GM12878 (cell line): ENCODE results near the gene DNAH3. TPM values are rescaled to one million over a fixed set of nuclear protein-coding genes. Genes with fewer than 3 reads are reported as not detected.

ENCODE experiments used
- ATAC-seq: fragments of 200-7000 bp; cut with Tn5 transposase; 3 replicates; pipeline ENCODE4 v1.9.1; 2020; ENCODE audit warnings: mild to moderate bottlenecking, moderate library complexity
- BruUV-seq: library from RNA; stranded (reverse); fragments of 400-500 nt; replicated peaks from 2 replicates; lab custom pipeline; 2021; lab: Mats Ljungman, UMichigan
- CTCF ChIA-PET: fragments of 300-600 bp; sonication (Branson Sonifier 250); formaldehyde crosslinking; extraction: SDS; loops from one replicate; lab custom pipeline; 2021; ENCODE audit warnings: inconsistent platforms; lab: Yijun Ruan, JAX
- POLR2A ChIA-PET: fragments of 350-600 bp; formaldehyde crosslinking; extraction: SDS; loops from one replicate; lab custom pipeline; 2021; ENCODE audit warnings: inconsistent platforms; lab: Charles Lee
- RAD21 ChIA-PET: fragments of 300-600 bp; sonication (Branson Sonifier 250); formaldehyde crosslinking; loops from one replicate; lab custom pipeline; 2023; ENCODE audit warnings: antibody characterized with exemption; ENCODE audit not compliant: unreplicated experiment; lab: Charles Lee
- SMC1A ChIA-PET: fragments of 300-600 bp; sonication (Branson Sonifier 250); formaldehyde crosslinking; loops from one replicate; lab custom pipeline; 2023; ENCODE audit not compliant: unreplicated experiment, uncharacterized antibody; lab: Charles Lee
- DNase-seq: peaks from one replicate; pipeline ENCODE4 v3.0.0-alpha.2; 2011; ENCODE audit warnings: low read depth, low spot score
- FAIRE-seq: peaks from 3 replicates; lab custom pipeline; 2011; peaks lifted over from hg19 to GRCh38; lab: Jason Lieb, UNC
- H2AFZ ChIP-seq: 2 replicates; pipeline ENCODE4 v1.6.0; 2011; ENCODE audit warnings: low read depth, low read length, control low read depth; ENCODE audit not compliant: control insufficient read depth
- H3K27ac ChIP-seq: 2 replicates; pipeline ENCODE4 v1.5.1; 2011; ENCODE audit warnings: control low read depth; ENCODE audit not compliant: control insufficient read depth, insufficient read depth
- H3K27me3 ChIP-seq, 2 experiments: replicated peaks in 1 of 2; 2 replicates each; pipeline versions ENCODE4 v1.6.0 to v1.6.1; 2011; ENCODE audit warnings: low read length in 1 of 2; ENCODE audit not compliant: control insufficient read depth in 2 of 2, insufficient read depth in 2 of 2
- H3K36me3 ChIP-seq, 2 experiments: 2 replicates each; pipeline ENCODE4 v1.5.1; 2011; ENCODE audit warnings: low read length in 1 of 2; ENCODE audit not compliant: control insufficient read depth in 2 of 2, insufficient read depth in 2 of 2
- H3K4me1 ChIP-seq: 2 replicates; pipeline ENCODE4 v1.6.1; 2011; ENCODE audit warnings: mild to moderate bottlenecking, low read length, moderate library complexity, mixed read lengths; ENCODE audit not compliant: control insufficient read depth, insufficient read depth
- H3K4me2 ChIP-seq: 2 replicates; pipeline ENCODE4 v1.6.0; 2011; ENCODE audit warnings: control low read depth; ENCODE audit not compliant: control insufficient read depth, insufficient read depth
- H3K4me3 ChIP-seq: fragments of 200-600 bp; sonication (generic); 2 replicates; pipeline ENCODE4 v1.5.1; 2016
- H3K79me2 ChIP-seq: 2 replicates; pipeline ENCODE4 v1.6.0; 2011; ENCODE audit warnings: low read length; ENCODE audit not compliant: control insufficient read depth, insufficient read depth
- H3K9ac ChIP-seq: 2 replicates; pipeline ENCODE4 v1.8.0; 2011; ENCODE audit warnings: low read length, control low read depth, mixed read lengths; ENCODE audit not compliant: control insufficient read depth, insufficient read depth
- H3K9me3 ChIP-seq: replicated peaks from 3 replicates; pipeline ENCODE4 v1.5.1; 2011; ENCODE audit warnings: mild to moderate bottlenecking, low read length; ENCODE audit not compliant: control insufficient read depth, insufficient read depth
- H4K20me1 ChIP-seq: 2 replicates; pipeline ENCODE4 v1.6.0; 2011; ENCODE audit not compliant: control insufficient read depth, insufficient read depth
- BACH1 ChIP-seq: fragments of 450-650 bp; IDR thresholded peaks from 2 replicates; pipeline ENCODE4 v1.6.1; 2017; ENCODE audit warnings: mild to moderate bottlenecking, borderline replicate concordance
- RUNX3 ChIP-seq: IDR thresholded peaks from 2 replicates; pipeline ENCODE4 v1.6.1; 2012; ENCODE audit warnings: low read length, inconsistent platforms
- SIN3A ChIP-seq: IDR thresholded peaks from 2 replicates; pipeline ENCODE4 v1.6.1; 2012; ENCODE audit warnings: low read depth, low read length, improper control_type of control experiment
- SMARCA5 ChIP-seq: fragments of 450-650 bp; IDR thresholded peaks from 2 replicates; pipeline ENCODE4 v1.6.1; 2017; ENCODE audit warnings: mild to moderate bottlenecking
- TAF1 ChIP-seq: IDR thresholded peaks from 2 replicates; pipeline ENCODE4 v1.6.1; 2011; ENCODE audit warnings: mild to moderate bottlenecking, low read depth, low read length, borderline replicate concordance
- ZNF207 ChIP-seq: fragments of 450-650 bp; IDR thresholded peaks from 2 replicates; pipeline ENCODE4 v1.6.1; 2014; ENCODE audit warnings: antibody characterized with exemption, mild to moderate bottlenecking, borderline replicate concordance
- ZSCAN29 ChIP-seq: fragments of 450-650 bp; IDR thresholded peaks from 2 replicates; pipeline ENCODE4 v1.6.1; 2017; ENCODE audit warnings: mild to moderate bottlenecking, moderate library complexity
- WGBS: methylation state at CpG from one replicate; pipeline ENCODE4 v1.1.6; 2016; ENCODE audit warnings: low lambda C conversion rate; ENCODE audit not compliant: insufficient replicate concordance, insufficient coverage; ENCODE audit errors: missing lambda C conversion rate; 5-methylcytosine and 5-hydroxymethylcytosine counted together
- in situ Hi-C: fragments of 300-500 bp; cut with MboI; formaldehyde crosslinking; loops from 9 replicates; pipeline ENCODE4 v1.14.3; 2018; ENCODE audit warnings: mixed read lengths
- intact Hi-C: fragments of 100-400 bp; cut with micrococcal nuclease; formaldehyde crosslinking; loops from one replicate; pipeline ENCODE4 v1.14.2; 2022; ENCODE audit not compliant: unreplicated experiment
- polyA plus RNA-seq, 11 experiments: library from polyadenylated mRNA; depleted of rRNA in 4 of 11; unstranded in 6 of 11; stranded (reverse) in 5 of 11; fragments of >200 nt; fragmentation: Nextera tagmentation in 4 of 11; fragmentation: Illumina TruSeq in 1 of 11; extraction: Ambion mirVana in 4 of 11; extraction: Trizol in 1 of 11; gene quantifications; 1 replicate in 1 of 11; 2 replicates in 10 of 11; pipeline versions ENCODE4 v1.2.1 to v1.2.3, GENCODE V29; 2011 to 2016; ENCODE audit warnings: inconsistent platforms in 2 of 11, missing spikeins in 2 of 11, low read depth in 1 of 11
- total RNA-seq, 4 experiments: library from RNA; depleted of rRNA in 3 of 4; stranded (reverse); fragments of >200 nt in 3 of 4; fragmentation: Illumina TruSeq in 1 of 4; extraction: Trizol in 1 of 4; gene quantifications; 2 replicates each; pipeline versions ENCODE4 v1.2.1 to v1.2.3, GENCODE V29; 2013 to 2021
- TF ChIP-seq, protein P1 (sequence below): fragments of 450-650 bp; IDR thresholded peaks from 2 replicates; pipeline ENCODE4 v1.6.1; 2014; ENCODE audit warnings: mild to moderate bottlenecking
- TF ChIP-seq, protein P2 (sequence below): IDR thresholded peaks from 2 replicates; pipeline ENCODE4 v1.6.1; 2012; ENCODE audit warnings: low read depth, low read length, improper control_type of control experiment

DNAH3 gene
- total and polyA plus RNA-seq, 10 of the 15 experiments (the other 5 are each of a cell fraction or from before 2014, with no cell fraction given), result under 0.01 to 0.04 (median 0.04) TPM; not detected in 5

DNA sequence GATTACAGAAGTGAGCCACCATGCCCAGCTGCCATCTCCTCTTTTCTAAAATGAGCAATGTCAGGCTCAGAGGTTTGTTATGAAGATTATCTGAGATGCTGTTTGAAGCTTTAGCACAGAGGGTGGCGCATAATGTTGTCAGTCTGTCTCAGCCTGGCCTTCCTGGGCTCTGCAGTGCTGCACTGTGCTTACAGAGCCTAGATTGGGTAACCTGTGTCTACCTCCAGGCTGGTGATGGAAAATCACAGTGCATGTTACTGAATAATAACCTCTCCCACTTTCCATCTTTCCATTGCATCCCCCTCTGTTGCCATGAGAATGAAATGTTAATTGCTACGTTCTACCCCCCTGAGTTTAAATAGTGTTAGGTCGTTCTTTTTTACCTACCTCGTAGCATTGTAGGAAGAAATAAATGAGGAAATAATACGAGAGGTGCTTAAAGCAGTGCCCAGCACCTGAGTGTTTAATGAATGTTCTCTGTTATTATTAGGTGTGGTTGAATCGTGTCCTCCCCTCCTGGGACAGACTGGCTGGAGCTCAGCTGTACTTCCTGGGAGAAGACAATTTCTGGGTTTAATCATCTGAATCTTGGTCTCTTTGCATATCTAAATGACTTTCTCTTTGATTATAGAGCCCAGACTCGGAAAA lies 14.0 kb upstream of the DNAH3 start:
- BruUV-seq, result no TSS peak
- ATAC-seq (no peak), DNase-seq (no peak), FAIRE-seq (no peak)
- RAD21 ChIA-PET, result no interaction called here
- SMC1A ChIA-PET, result interaction anchor here (1.7 kb wide), 1 partner anchor 9 kb away, joined by 4 read pairs; no protein-coding TSS in a partner anchor
- intact Hi-C loops (no loop called here), in situ Hi-C loops (no loop called here)
- Histone ChIP-seq H3K4me2 (no peak overlapping the region), H3K9ac (no peak overlapping the region), H2AFZ (no peak overlapping the region), H3K9me3 (no peaks in the 10 kb centered on the region), H3K36me3 (no peaks in the 10 kb centered on the region; a peak in 3 of 4 replicates), H4K20me1 (no peaks in the 10 kb centered on the region), H3K27ac (no peak overlapping the region), H3K4me1 (no peaks in the 10 kb centered on the region), H3K27me3 (no peaks in the 10 kb centered on the region), H3K4me3 (no peak overlapping the region), H3K79me2 (no peaks in the 10 kb centered on the region)
- 94% methylated on average over 7 of the region's 7 CpGs for whole genome bisulfite sequencing
- CTCF ChIA-PET, result no interaction called here
- TF ChIP-seq, protein P1, sequence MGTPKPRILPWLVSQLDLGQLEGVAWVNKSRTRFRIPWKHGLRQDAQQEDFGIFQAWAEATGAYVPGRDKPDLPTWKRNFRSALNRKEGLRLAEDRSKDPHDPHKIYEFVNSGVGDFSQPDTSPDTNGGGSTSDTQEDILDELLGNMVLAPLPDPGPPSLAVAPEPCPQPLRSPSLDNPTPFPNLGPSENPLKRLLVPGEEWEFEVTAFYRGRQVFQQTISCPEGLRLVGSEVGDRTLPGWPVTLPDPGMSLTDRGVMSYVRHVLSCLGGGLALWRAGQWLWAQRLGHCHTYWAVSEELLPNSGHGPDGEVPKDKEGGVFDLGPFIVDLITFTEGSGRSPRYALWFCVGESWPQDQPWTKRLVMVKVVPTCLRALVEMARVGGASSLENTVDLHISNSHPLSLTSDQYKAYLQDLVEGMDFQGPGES, result no peak
- no peak for TF ChIP-seq BACH1
- TF ChIP-seq, protein P2, sequence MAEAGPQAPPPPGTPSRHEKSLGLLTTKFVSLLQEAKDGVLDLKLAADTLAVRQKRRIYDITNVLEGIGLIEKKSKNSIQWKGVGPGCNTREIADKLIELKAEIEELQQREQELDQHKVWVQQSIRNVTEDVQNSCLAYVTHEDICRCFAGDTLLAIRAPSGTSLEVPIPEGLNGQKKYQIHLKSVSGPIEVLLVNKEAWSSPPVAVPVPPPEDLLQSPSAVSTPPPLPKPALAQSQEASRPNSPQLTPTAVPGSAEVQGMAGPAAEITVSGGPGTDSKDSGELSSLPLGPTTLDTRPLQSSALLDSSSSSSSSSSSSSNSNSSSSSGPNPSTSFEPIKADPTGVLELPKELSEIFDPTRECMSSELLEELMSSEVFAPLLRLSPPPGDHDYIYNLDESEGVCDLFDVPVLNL, result no peak
- no peak for TF ChIP-seq SMARCA5
- TF ChIP-seq ZSCAN29, result no peak
- no peak for TF ChIP-seq SIN3A
- TF ChIP-seq TAF1, result no peak
- no peak for TF ChIP-seq ZNF207
- TF ChIP-seq RUNX3, result no peak
- POLR2A ChIA-PET, result no interaction called here
